GM12878 (cell line): ENCODE results near the gene PDZD2. TPM values are rescaled to one million over a fixed set of nuclear protein-coding genes. Genes with fewer than 3 reads are reported as not detected.

Experiments used
- ATAC-seq: fragments of 200-7000 bp; cut with Tn5 transposase; 3 replicates; pipeline ENCODE4 v1.9.1; 2020; ENCODE audit warnings: mild to moderate bottlenecking, moderate library complexity
- BruUV-seq: library from RNA; stranded (reverse); fragments of 400-500 nt; replicated peaks from 2 replicates; lab custom pipeline; 2021; lab: Mats Ljungman, UMichigan
- CTCF ChIA-PET: fragments of 300-600 bp; sonication (Branson Sonifier 250); formaldehyde crosslinking; extraction: SDS; loops from one replicate; lab custom pipeline; 2021; ENCODE audit warnings: inconsistent platforms; lab: Yijun Ruan, JAX
- POLR2A ChIA-PET: fragments of 350-600 bp; formaldehyde crosslinking; extraction: SDS; loops from one replicate; lab custom pipeline; 2021; ENCODE audit warnings: inconsistent platforms; lab: Charles Lee
- RAD21 ChIA-PET: fragments of 300-600 bp; sonication (Branson Sonifier 250); formaldehyde crosslinking; loops from one replicate; lab custom pipeline; 2023; ENCODE audit warnings: antibody characterized with exemption; ENCODE audit not compliant: unreplicated experiment; lab: Charles Lee
- SMC1A ChIA-PET: fragments of 300-600 bp; sonication (Branson Sonifier 250); formaldehyde crosslinking; loops from one replicate; lab custom pipeline; 2023; ENCODE audit not compliant: unreplicated experiment, uncharacterized antibody; lab: Charles Lee
- DNase-seq: peaks from one replicate; pipeline ENCODE4 v3.0.0-alpha.2; 2011; ENCODE audit warnings: low read depth, low spot score
- FAIRE-seq: peaks from 3 replicates; lab custom pipeline; 2011; peaks lifted over from hg19 to GRCh38; lab: Jason Lieb, UNC
- H2AFZ ChIP-seq: 2 replicates; pipeline ENCODE4 v1.6.0; 2011; ENCODE audit warnings: low read depth, low read length, control low read depth; ENCODE audit not compliant: control insufficient read depth
- H3K27ac ChIP-seq: 2 replicates; pipeline ENCODE4 v1.5.1; 2011; ENCODE audit warnings: control low read depth; ENCODE audit not compliant: control insufficient read depth, insufficient read depth
- H3K27me3 ChIP-seq, 2 experiments: replicated peaks in 1 of 2; 2 replicates each; pipeline versions ENCODE4 v1.6.0 to v1.6.1; 2011; ENCODE audit warnings: low read length in 1 of 2; ENCODE audit not compliant: control insufficient read depth in 2 of 2, insufficient read depth in 2 of 2
- H3K36me3 ChIP-seq, 2 experiments: 2 replicates each; pipeline ENCODE4 v1.5.1; 2011; ENCODE audit warnings: low read length in 1 of 2; ENCODE audit not compliant: control insufficient read depth in 2 of 2, insufficient read depth in 2 of 2
- H3K4me1 ChIP-seq: 2 replicates; pipeline ENCODE4 v1.6.1; 2011; ENCODE audit warnings: mild to moderate bottlenecking, low read length, moderate library complexity, mixed read lengths; ENCODE audit not compliant: control insufficient read depth, insufficient read depth
- H3K4me2 ChIP-seq: 2 replicates; pipeline ENCODE4 v1.6.0; 2011; ENCODE audit warnings: control low read depth; ENCODE audit not compliant: control insufficient read depth, insufficient read depth
- H3K4me3 ChIP-seq: fragments of 200-600 bp; sonication (generic); 2 replicates; pipeline ENCODE4 v1.5.1; 2016
- H3K79me2 ChIP-seq: 2 replicates; pipeline ENCODE4 v1.6.0; 2011; ENCODE audit warnings: low read length; ENCODE audit not compliant: control insufficient read depth, insufficient read depth
- H3K9ac ChIP-seq: 2 replicates; pipeline ENCODE4 v1.8.0; 2011; ENCODE audit warnings: low read length, control low read depth, mixed read lengths; ENCODE audit not compliant: control insufficient read depth, insufficient read depth
- H3K9me3 ChIP-seq: replicated peaks from 3 replicates; pipeline ENCODE4 v1.5.1; 2011; ENCODE audit warnings: mild to moderate bottlenecking, low read length; ENCODE audit not compliant: control insufficient read depth, insufficient read depth
- H4K20me1 ChIP-seq: 2 replicates; pipeline ENCODE4 v1.6.0; 2011; ENCODE audit not compliant: control insufficient read depth, insufficient read depth
- ATF2 ChIP-seq: IDR thresholded peaks from 2 replicates; pipeline ENCODE4 v1.6.1; 2012; ENCODE audit warnings: low read length, inconsistent platforms
- BMI1 ChIP-seq: fragments of 450-650 bp; IDR thresholded peaks from 2 replicates; pipeline ENCODE4 v1.6.1; 2016; ENCODE audit warnings: mild to moderate bottlenecking, moderate library complexity, borderline replicate concordance
- EP300 ChIP-seq, 2 experiments: fragments of 150-350 bp in 1 of 2; IDR thresholded peaks; 2 replicates each; pipeline ENCODE4 v1.6.1; 2011 to 2012; ENCODE audit warnings: low read depth in 2 of 2, low read length in 2 of 2, borderline replicate concordance in 1 of 2, improper control_type of control experiment in 1 of 2, inconsistent platforms in 1 of 2; ENCODE audit not compliant: control insufficient read depth in 1 of 2
- PKNOX1 ChIP-seq: fragments of 450-650 bp; IDR thresholded peaks from 2 replicates; pipeline ENCODE4 v1.6.1; 2016; ENCODE audit warnings: mild to moderate bottlenecking
- POLR2A ChIP-seq: IDR thresholded peaks from 2 replicates; pipeline ENCODE4 v1.6.1; 2011; ENCODE audit warnings: low read depth, mild to moderate bottlenecking, low read length
- SIX5 ChIP-seq: IDR thresholded peaks from 2 replicates; pipeline ENCODE4 v1.6.1; 2011; ENCODE audit warnings: mild to moderate bottlenecking, low read depth, low read length, moderate library complexity; ENCODE audit not compliant: severe bottlenecking
- SMAD1 ChIP-seq: fragments of 450-650 bp; IDR thresholded peaks from 2 replicates; pipeline ENCODE4 v1.6.1; 2018; ENCODE audit warnings: mild to moderate bottlenecking, low read depth; ENCODE audit not compliant: partially characterized antibody
- SMAD5 ChIP-seq: IDR thresholded peaks from 2 replicates; pipeline ENCODE4 v1.6.1; 2016; ENCODE audit warnings: antibody characterized with exemption, low read depth
- SREBF1 ChIP-seq: IDR thresholded peaks from 2 replicates; pipeline ENCODE4 v1.6.1; 2012; ENCODE audit warnings: mild to moderate bottlenecking, low read length
- ZBTB4 ChIP-seq: fragments of 450-650 bp; formaldehyde crosslinking; IDR thresholded peaks from 2 replicates; pipeline ENCODE4 v1.4.0; 2022; ENCODE audit warnings: mild to moderate bottlenecking, moderate library complexity
- WGBS: methylation state at CpG from one replicate; pipeline ENCODE4 v1.1.6; 2016; ENCODE audit warnings: low lambda C conversion rate; ENCODE audit not compliant: insufficient replicate concordance, insufficient coverage; ENCODE audit errors: missing lambda C conversion rate; 5-methylcytosine and 5-hydroxymethylcytosine counted together
- in situ Hi-C: fragments of 300-500 bp; cut with MboI; formaldehyde crosslinking; loops from 9 replicates; pipeline ENCODE4 v1.14.3; 2018; ENCODE audit warnings: mixed read lengths
- intact Hi-C: fragments of 100-400 bp; cut with micrococcal nuclease; formaldehyde crosslinking; loops from one replicate; pipeline ENCODE4 v1.14.2; 2022; ENCODE audit not compliant: unreplicated experiment
- polyA plus RNA-seq, 11 experiments: library from polyadenylated mRNA; depleted of rRNA in 4 of 11; unstranded in 6 of 11; stranded (reverse) in 5 of 11; fragments of >200 nt; fragmentation: Nextera tagmentation in 4 of 11; fragmentation: Illumina TruSeq in 1 of 11; extraction: Ambion mirVana in 4 of 11; extraction: Trizol in 1 of 11; gene quantifications; 1 replicate in 1 of 11; 2 replicates in 10 of 11; pipeline versions ENCODE4 v1.2.1 to v1.2.3, GENCODE V29; 2011 to 2016; ENCODE audit warnings: inconsistent platforms in 2 of 11, missing spikeins in 2 of 11, low read depth in 1 of 11
- total RNA-seq, 4 experiments: library from RNA; depleted of rRNA in 3 of 4; stranded (reverse); fragments of >200 nt in 3 of 4; fragmentation: Illumina TruSeq in 1 of 4; extraction: Trizol in 1 of 4; gene quantifications; 2 replicates each; pipeline versions ENCODE4 v1.2.1 to v1.2.3, GENCODE V29; 2013 to 2021

The PDZD2 gene
- total and polyA plus RNA-seq, 10 of the 15 experiments (the other 5 are each of a cell fraction or from before 2014, with no cell fraction given), result 0.01 to 0.58 (median 0.29) TPM; not detected in 3

GRCh38 chr5:31604240-31604639 lies 34.7 kb upstream of the PDZD2 start (continued):
- TF ChIP-seq BMI1 (no peak), EP300 (IDR thresholded peaks at IDR 0.05; ENCODE audit: borderline replicate concordance in 1 of 2, control insufficient read depth in 1 of 2, low read depth in 2 of 2, low read length in 2 of 2) (no peak), PKNOX1 (no peak), SIX5 (no peak), SMAD1 (no peak), POLR2A (no peak)

GRCh38 chr5:31604644-31605043 lies 34.3 kb upstream of the PDZD2 start:
- Histone ChIP-seq H3K27ac (no peak overlapping the region), H3K4me3 (no peak overlapping the region)
- BruUV-seq, result no TSS peak
- POLR2A ChIA-PET, result no interaction called here
- TF ChIP-seq ATF2, result no peak
- TF ChIP-seq SREBF1, result no peak
- no peak for TF ChIP-seq SMAD5
- TF ChIP-seq ZBTB4, result no peak
- TF ChIP-seq, all 136 proteins: peak for 0
- CTCF ChIA-PET, result interaction anchor here (0.7 to 0.9 kb wide), 2 partner anchors 9 to 470 kb away, joined by 3 to 4 read pairs; no protein-coding TSS in a partner anchor
- Histone ChIP-seq H3K27me3 (no peaks in the 10 kb centered on the region; a peak in 1 of 4 replicates), H4K20me1 (no peaks in the 10 kb centered on the region), H3K4me1 (no peaks in the 10 kb centered on the region), H2AFZ (no peak overlapping the region), H3K9ac (no peak overlapping the region), H3K4me2 (no peak overlapping the region), H3K79me2 (no peaks in the 10 kb centered on the region), H3K9me3 (no peaks in the 10 kb centered on the region), H3K36me3 (no peaks in the 10 kb centered on the region)
- RAD21 ChIA-PET, result no interaction called here
- SMC1A ChIA-PET, result interaction anchor here (0.7 to 1.1 kb wide), 2 partner anchors 10 to 14 kb away, joined by 3 to 4 read pairs; no protein-coding TSS in a partner anchor
- FAIRE-seq, result no peak
- in situ Hi-C loops, result no loop called here
- intact Hi-C loops, result no loop called here
- no peak for DNase-seq
- WGBS, result 51% methylated on average over 2 of the region's 2 CpGs
- ATAC-seq, result no peak
